ENCODE results near the gene SERPINA5. TPM values are rescaled to one million over a fixed set of nuclear protein-coding genes. Genes with fewer than 3 reads are reported as not detected.

The SERPINA5 gene
- total and polyA plus RNA-seq, 2 of the 13 experiments (the other 11 are each of a cell fraction or from before 2014, with no cell fraction given), result 449 to 498 TPM

GRCh38 chr14:94593749-94594431 lies 12.7 kb downstream of the SERPINA5 start (continued):
- TF ChIP-seq ZNF800 (CRISPR knock-in tag; IDR thresholded peaks at IDR 0.05) (peak; percentile 80; the same call in 1 of the 2 replicates), ZSCAN30 (CRISPR knock-in tag; IDR thresholded peaks at IDR 0.05) (no peak; the same call in 1 of the 2 replicates), JUNB (CRISPR knock-in tag; IDR thresholded peaks at IDR 0.05; ENCODE audit: borderline replicate concordance) (peak; percentile 86), ZNF761 (CRISPR knock-in tag; conservative IDR thresholded peaks at IDR 0.05) (0 out of 2 replicates have a peak, but pooled peaks have one; percentile 43), MYC (CRISPR knock-in tag; IDR thresholded peaks at IDR 0.05; ENCODE audit: borderline replicate concordance) (peak; percentile 79; the same call in 1 of the 2 replicates), ZNF749 (CRISPR knock-in tag; IDR thresholded peaks at IDR 0.05; ENCODE audit: borderline replicate concordance) (peak; percentile 94; the same call in 1 of the 2 replicates), ZNF230 (CRISPR knock-in tag; IDR thresholded peaks at IDR 0.05) (peak; percentile 67), ZFP36 (IDR thresholded peaks at IDR 0.05; ENCODE audit: borderline replicate concordance, low read depth, low read length, partially characterized antibody) (no peak), NPAS2 (CRISPR knock-in tag; IDR thresholded peaks at IDR 0.05; ENCODE audit: borderline replicate concordance) (no peak), RORA (CRISPR knock-in tag; IDR thresholded peaks at IDR 0.05) (peak; percentile 89; the same call in 1 of the 2 replicates), ZNF503 (CRISPR knock-in tag; IDR thresholded peaks at IDR 0.05) (peak; percentile 99), ZNF280B (CRISPR knock-in tag; IDR thresholded peaks at IDR 0.05; ENCODE audit: borderline replicate concordance) (no peak), MED1 (CRISPR knock-in tag; IDR thresholded peaks at IDR 0.05) (peak; percentile 100), TSC22D2 (CRISPR knock-in tag; IDR thresholded peaks at IDR 0.05; ENCODE audit: borderline replicate concordance) (peak; percentile 94), E2F1 (CRISPR knock-in tag; IDR thresholded peaks at IDR 0.05) (no peak; the same call in 1 of the 2 replicates), ZNF776 (CRISPR knock-in tag; IDR thresholded peaks at IDR 0.05) (peak; percentile 66; the same call in 1 of the 2 replicates), ZNF773 (CRISPR knock-in tag; IDR thresholded peaks at IDR 0.05; ENCODE audit: borderline replicate concordance) (0 out of 2 replicates have a peak, but pooled peaks have one; percentile 33), SOX6 (IDR thresholded peaks at IDR 0.05) (no peak), SOX6 (CRISPR knock-in tag; IDR thresholded peaks at IDR 0.05) (peak; percentile 99), MAX (IDR thresholded peaks at IDR 0.05) (peak; percentile 84), ZKSCAN1 (IDR thresholded peaks at IDR 0.05; ENCODE audit: low read length) (no peak; the same call in 1 of the 2 replicates)
